WTC11 (cell line): Measurements from ENCODE around the gene CPSF2. TPM values are rescaled to one million over a fixed set of nuclear protein-coding genes. Genes with fewer than 3 reads are reported as not detected.

Experiments used
- ATAC-seq: fragments of 200-7000 bp; cut with Tn5 transposase; 2 replicates; pipeline ENCODE4 v1.10.0; 2021; ENCODE audit warnings: mild to moderate bottlenecking, moderate library complexity
- CTCF ChIA-PET: fragments of 300-600 bp; sonication (Branson Sonifier 250); formaldehyde crosslinking; loops from one replicate; lab custom pipeline; 2021; ENCODE audit warnings: antibody characterized with exemption; lab: Charles Lee
- POLR2A ChIA-PET: fragments of 350-600 bp; sonication (Branson Sonifier 250); formaldehyde crosslinking; loops from one replicate; lab custom pipeline; 2021; ENCODE audit warnings: antibody characterized with exemption; lab: Charles Lee
- DNase-seq: peaks from one replicate; pipeline ENCODE4 v3.0.0; 2021; ENCODE audit warnings: low spot score
- H3K27ac Mint-ChIP-seq: 2 replicates; pipeline ENCODE4 v1.8.0; 2021; ENCODE audit warnings: mixed read lengths
- H3K27me3 Mint-ChIP-seq: 2 replicates; pipeline ENCODE4 v1.8.0; 2021; ENCODE audit warnings: low read depth, mild to moderate bottlenecking, moderate library complexity, mixed read lengths
- H3K36me3 Mint-ChIP-seq: 2 replicates; pipeline ENCODE4 v1.8.0; 2021; ENCODE audit warnings: mixed read lengths
- H3K4me1 Mint-ChIP-seq: 2 replicates; pipeline ENCODE4 v1.8.0; 2022; ENCODE audit warnings: mixed read lengths
- H3K4me3 Mint-ChIP-seq: 2 replicates; pipeline ENCODE4 v1.8.0; 2021; ENCODE audit warnings: mild to moderate bottlenecking, moderate library complexity, mixed read lengths
- H3K9me3 Mint-ChIP-seq: 2 replicates; pipeline ENCODE4 v1.8.0; 2021; ENCODE audit warnings: mixed read lengths
- ATF3 ChIP-seq: sonication (generic); formaldehyde crosslinking; conservative IDR thresholded peaks from 2 replicates; pipeline ENCODE4 v1.8.1; 2022; ENCODE audit warnings: mild to moderate bottlenecking, missing genetic modification reagents
- E2F1 ChIP-seq: sonication (generic); formaldehyde crosslinking; IDR thresholded peaks from 2 replicates; pipeline ENCODE4 v1.8.0; 2022; ENCODE audit warnings: mild to moderate bottlenecking, missing genetic modification reagents
- ELF4 ChIP-seq: sonication (generic); formaldehyde crosslinking; IDR thresholded peaks from 2 replicates; pipeline ENCODE4 v1.8.1; 2022; ENCODE audit warnings: low read depth, mild to moderate bottlenecking, moderate library complexity, missing genetic modification reagents
- ESRRA ChIP-seq: sonication (generic); formaldehyde crosslinking; IDR thresholded peaks from 2 replicates; pipeline ENCODE4 v1.8.1; 2022; ENCODE audit warnings: mild to moderate bottlenecking, missing genetic modification reagents, borderline replicate concordance
- GABPB1 ChIP-seq: sonication (generic); formaldehyde crosslinking; IDR thresholded peaks from 2 replicates; pipeline ENCODE4 v1.8.1; 2023; ENCODE audit warnings: mild to moderate bottlenecking, missing genetic modification reagents
- NFATC4 ChIP-seq: fragments of 250-450 bp; sonication (Bioruptor Pico); IDR thresholded peaks from 2 replicates; pipeline ENCODE4 v1.9.0; 2021; ENCODE audit warnings: mild to moderate bottlenecking
- NFE2L1 ChIP-seq: sonication (generic); formaldehyde crosslinking; IDR thresholded peaks from 2 replicates; pipeline ENCODE4 v1.8.1; 2023; ENCODE audit warnings: missing genetic modification reagents
- NR2C2 ChIP-seq: sonication (generic); formaldehyde crosslinking; IDR thresholded peaks from 2 replicates; pipeline ENCODE4 v1.8.0; 2022; ENCODE audit warnings: mild to moderate bottlenecking, missing genetic modification reagents
- NR3C1 ChIP-seq: sonication (generic); formaldehyde crosslinking; conservative IDR thresholded peaks from 2 replicates; pipeline ENCODE4 v1.8.1; 2023; ENCODE audit warnings: low read depth, mild to moderate bottlenecking, missing genetic modification reagents
- RELA ChIP-seq: sonication (generic); formaldehyde crosslinking; IDR thresholded peaks from 2 replicates; pipeline ENCODE4 v1.8.1; 2022; ENCODE audit warnings: missing genetic modification reagents, mild to moderate bottlenecking, borderline replicate concordance
- SP1 ChIP-seq: sonication (generic); formaldehyde crosslinking; conservative IDR thresholded peaks from 2 replicates; pipeline ENCODE4 v1.8.1; 2022; ENCODE audit warnings: missing genetic modification reagents
- TP53 ChIP-seq: sonication (generic); formaldehyde crosslinking; IDR thresholded peaks from 2 replicates; pipeline ENCODE4 v1.8.1; 2023; ENCODE audit warnings: mild to moderate bottlenecking, missing genetic modification reagents
- ZNF121 ChIP-seq: sonication (generic); formaldehyde crosslinking; IDR thresholded peaks from 2 replicates; pipeline ENCODE4 v1.8.0; 2023; ENCODE audit warnings: missing genetic modification reagents
- ZNF138 ChIP-seq: sonication (generic); formaldehyde crosslinking; conservative IDR thresholded peaks from 2 replicates; pipeline ENCODE4 v1.8.1; 2022; ENCODE audit warnings: mild to moderate bottlenecking, moderate library complexity, missing genetic modification reagents
- ZNF219 ChIP-seq: sonication (generic); formaldehyde crosslinking; IDR thresholded peaks from 2 replicates; pipeline ENCODE4 v1.8.0; 2023; ENCODE audit warnings: missing genetic modification reagents, mild to moderate bottlenecking, borderline replicate concordance
- ZSCAN18 ChIP-seq: fragments of 250-450 bp; sonication (Bioruptor Pico); IDR thresholded peaks from 2 replicates; pipeline ENCODE4 v2.1.2; 2022; ENCODE audit warnings: mild to moderate bottlenecking, moderate library complexity
- total RNA-seq: library from RNA; stranded (reverse); gene quantifications from 3 replicates; pipeline ENCODE4 v1.2.3, GENCODE V29; 2021
- TF ChIP-seq, protein P1 (sequence below): sonication (generic); formaldehyde crosslinking; IDR thresholded peaks from 2 replicates; pipeline ENCODE4 v1.8.0; 2022; ENCODE audit warnings: mild to moderate bottlenecking, missing genetic modification reagents
- TF ChIP-seq, protein P2 (sequence below): sonication (generic); formaldehyde crosslinking; IDR thresholded peaks from 2 replicates; pipeline ENCODE4 v1.8.1; 2022; ENCODE audit warnings: mild to moderate bottlenecking, moderate library complexity, missing genetic modification reagents
- TF ChIP-seq, protein P3 (sequence below): fragments of 250-450 bp; sonication (Bioruptor Pico); IDR thresholded peaks from 2 replicates; pipeline ENCODE4 v1.9.0; 2021; ENCODE audit warnings: mild to moderate bottlenecking
- TF ChIP-seq, protein P4 (sequence below): sonication (generic); formaldehyde crosslinking; conservative IDR thresholded peaks from 2 replicates; pipeline ENCODE4 v1.8.1; 2023; ENCODE audit warnings: mild to moderate bottlenecking, low read depth, missing genetic modification reagents, moderate library complexity
- TF ChIP-seq, protein P5 (sequence below): sonication (generic); formaldehyde crosslinking; IDR thresholded peaks from 2 replicates; pipeline ENCODE4 v1.8.0; 2023; ENCODE audit warnings: missing genetic modification reagents

Gene CPSF2
- total RNA-seq, 1 experiment from 2014 or later: 109 TPM

- TF ChIP-seq, protein P1, sequence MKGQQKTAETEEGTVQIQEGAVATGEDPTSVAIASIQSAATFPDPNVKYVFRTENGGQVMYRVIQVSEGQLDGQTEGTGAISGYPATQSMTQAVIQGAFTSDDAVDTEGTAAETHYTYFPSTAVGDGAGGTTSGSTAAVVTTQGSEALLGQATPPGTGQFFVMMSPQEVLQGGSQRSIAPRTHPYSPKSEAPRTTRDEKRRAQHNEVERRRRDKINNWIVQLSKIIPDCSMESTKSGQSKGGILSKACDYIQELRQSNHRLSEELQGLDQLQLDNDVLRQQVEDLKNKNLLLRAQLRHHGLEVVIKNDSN (CRISPR knock-in tag): no peak
- TF ChIP-seq NFE2L1 (CRISPR knock-in tag) (no peak), TP53 (CRISPR knock-in tag) (no peak), ELF4 (no peak)
These were observed 78.0 kb downstream of the CPSF2 start (continued) for GRCh38 chr14:92199763-92200162.

DNA sequence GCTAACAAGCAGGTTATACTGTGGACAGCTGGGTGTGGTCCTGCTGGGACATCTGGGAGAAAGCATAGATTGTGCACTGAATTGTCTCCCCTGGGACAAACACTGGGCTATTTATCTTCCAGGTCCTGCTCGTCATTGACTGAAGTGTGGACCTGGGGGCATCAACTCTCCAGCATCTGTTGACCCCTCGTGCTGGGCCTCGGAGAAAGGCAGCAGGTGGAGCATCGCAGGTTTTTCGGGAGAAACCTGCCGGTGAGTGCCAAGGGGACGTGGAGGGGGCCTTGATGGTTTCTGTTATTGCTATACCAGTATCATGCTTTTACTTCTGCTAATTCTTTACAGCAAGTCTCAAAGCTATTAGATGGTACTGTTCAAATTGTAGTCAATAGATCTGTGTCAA lies 81.3 kb downstream of the CPSF2 start:
- Mint-ChIP-seq H3K4me1 (peaks cover 24% of the 10 kb centered on the region), H3K4me3 (no peak overlapping the region), H3K9me3 (peaks cover 4% of the 10 kb centered on the region), H3K27ac (no peak overlapping the region), H3K36me3 (no peaks in the 10 kb centered on the region), H3K27me3 (no peaks in the 10 kb centered on the region; the same call in 1 of the 2 replicates)
- CTCF ChIA-PET: no interaction called here
- no peak for DNase-seq
- TF ChIP-seq ZNF121 (CRISPR knock-in tag) (no peak), ZNF138 (CRISPR knock-in tag) (no peak), RELA (CRISPR knock-in tag) (no peak), ESRRA (CRISPR knock-in tag) (no peak), NR3C1 (CRISPR knock-in tag) (no peak), ZSCAN18 (CRISPR knock-in tag) (no peak), GABPB1 (CRISPR knock-in tag) (no peak), NFATC4 (CRISPR knock-in tag) (no peak), E2F1 (CRISPR knock-in tag) (no peak)
- TF ChIP-seq, protein P2, sequence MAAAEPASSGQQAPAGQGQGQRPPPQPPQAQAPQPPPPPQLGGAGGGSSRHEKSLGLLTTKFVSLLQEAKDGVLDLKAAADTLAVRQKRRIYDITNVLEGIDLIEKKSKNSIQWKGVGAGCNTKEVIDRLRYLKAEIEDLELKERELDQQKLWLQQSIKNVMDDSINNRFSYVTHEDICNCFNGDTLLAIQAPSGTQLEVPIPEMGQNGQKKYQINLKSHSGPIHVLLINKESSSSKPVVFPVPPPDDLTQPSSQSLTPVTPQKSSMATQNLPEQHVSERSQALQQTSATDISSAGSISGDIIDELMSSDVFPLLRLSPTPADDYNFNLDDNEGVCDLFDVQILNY (CRISPR knock-in tag): no peak
- TF ChIP-seq, protein P3, sequence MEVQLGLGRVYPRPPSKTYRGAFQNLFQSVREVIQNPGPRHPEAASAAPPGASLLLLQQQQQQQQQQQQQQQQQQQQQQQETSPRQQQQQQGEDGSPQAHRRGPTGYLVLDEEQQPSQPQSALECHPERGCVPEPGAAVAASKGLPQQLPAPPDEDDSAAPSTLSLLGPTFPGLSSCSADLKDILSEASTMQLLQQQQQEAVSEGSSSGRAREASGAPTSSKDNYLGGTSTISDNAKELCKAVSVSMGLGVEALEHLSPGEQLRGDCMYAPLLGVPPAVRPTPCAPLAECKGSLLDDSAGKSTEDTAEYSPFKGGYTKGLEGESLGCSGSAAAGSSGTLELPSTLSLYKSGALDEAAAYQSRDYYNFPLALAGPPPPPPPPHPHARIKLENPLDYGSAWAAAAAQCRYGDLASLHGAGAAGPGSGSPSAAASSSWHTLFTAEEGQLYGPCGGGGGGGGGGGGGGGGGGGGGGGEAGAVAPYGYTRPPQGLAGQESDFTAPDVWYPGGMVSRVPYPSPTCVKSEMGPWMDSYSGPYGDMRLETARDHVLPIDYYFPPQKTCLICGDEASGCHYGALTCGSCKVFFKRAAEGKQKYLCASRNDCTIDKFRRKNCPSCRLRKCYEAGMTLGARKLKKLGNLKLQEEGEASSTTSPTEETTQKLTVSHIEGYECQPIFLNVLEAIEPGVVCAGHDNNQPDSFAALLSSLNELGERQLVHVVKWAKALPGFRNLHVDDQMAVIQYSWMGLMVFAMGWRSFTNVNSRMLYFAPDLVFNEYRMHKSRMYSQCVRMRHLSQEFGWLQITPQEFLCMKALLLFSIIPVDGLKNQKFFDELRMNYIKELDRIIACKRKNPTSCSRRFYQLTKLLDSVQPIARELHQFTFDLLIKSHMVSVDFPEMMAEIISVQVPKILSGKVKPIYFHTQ (CRISPR knock-in tag): no peak
- POLR2A ChIA-PET: no interaction called here
- no peak for ATAC-seq

DNA sequence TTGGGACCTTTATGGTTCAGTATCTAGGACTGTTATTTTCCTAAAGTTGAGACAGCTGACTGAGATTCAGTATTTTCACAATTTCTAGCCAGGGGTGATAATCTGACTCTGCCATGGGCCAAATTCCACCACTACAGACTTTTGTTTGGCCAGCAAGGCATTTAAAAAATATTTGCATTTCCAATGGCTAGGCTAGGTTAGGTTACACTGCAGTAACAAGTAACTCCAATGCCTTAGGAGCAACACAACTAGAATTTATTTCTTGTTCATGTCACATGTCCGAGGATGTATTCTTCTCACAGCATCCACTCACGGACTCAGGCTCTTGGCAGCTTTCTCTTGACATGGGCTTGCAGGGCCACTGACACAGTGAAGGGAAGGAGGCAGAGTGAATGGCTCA lies 83.0 kb downstream of the CPSF2 start:
- Mint-ChIP-seq H3K4me3 (no peak overlapping the region), H3K27me3 (no peaks in the 10 kb centered on the region), H3K9me3 (peaks cover 4% of the 10 kb centered on the region), H3K27ac (no peak overlapping the region), H3K4me1 (peaks cover 15% of the 10 kb centered on the region), H3K36me3 (no peaks in the 10 kb centered on the region)
- DNase-seq (no peak), ATAC-seq (no peak)
- ChIA-PET POLR2A (no interaction called here), CTCF (no interaction called here)
- TF ChIP-seq ZSCAN18 (CRISPR knock-in tag) (no peak), ZNF219 (CRISPR knock-in tag) (no peak), NR2C2 (CRISPR knock-in tag) (no peak), ATF3 (CRISPR knock-in tag) (no peak), TP53 (CRISPR knock-in tag) (no peak), SP1 (CRISPR knock-in tag) (no peak)
- TF ChIP-seq, protein P1 (CRISPR knock-in tag): no peak
- TF ChIP-seq, protein P4, sequence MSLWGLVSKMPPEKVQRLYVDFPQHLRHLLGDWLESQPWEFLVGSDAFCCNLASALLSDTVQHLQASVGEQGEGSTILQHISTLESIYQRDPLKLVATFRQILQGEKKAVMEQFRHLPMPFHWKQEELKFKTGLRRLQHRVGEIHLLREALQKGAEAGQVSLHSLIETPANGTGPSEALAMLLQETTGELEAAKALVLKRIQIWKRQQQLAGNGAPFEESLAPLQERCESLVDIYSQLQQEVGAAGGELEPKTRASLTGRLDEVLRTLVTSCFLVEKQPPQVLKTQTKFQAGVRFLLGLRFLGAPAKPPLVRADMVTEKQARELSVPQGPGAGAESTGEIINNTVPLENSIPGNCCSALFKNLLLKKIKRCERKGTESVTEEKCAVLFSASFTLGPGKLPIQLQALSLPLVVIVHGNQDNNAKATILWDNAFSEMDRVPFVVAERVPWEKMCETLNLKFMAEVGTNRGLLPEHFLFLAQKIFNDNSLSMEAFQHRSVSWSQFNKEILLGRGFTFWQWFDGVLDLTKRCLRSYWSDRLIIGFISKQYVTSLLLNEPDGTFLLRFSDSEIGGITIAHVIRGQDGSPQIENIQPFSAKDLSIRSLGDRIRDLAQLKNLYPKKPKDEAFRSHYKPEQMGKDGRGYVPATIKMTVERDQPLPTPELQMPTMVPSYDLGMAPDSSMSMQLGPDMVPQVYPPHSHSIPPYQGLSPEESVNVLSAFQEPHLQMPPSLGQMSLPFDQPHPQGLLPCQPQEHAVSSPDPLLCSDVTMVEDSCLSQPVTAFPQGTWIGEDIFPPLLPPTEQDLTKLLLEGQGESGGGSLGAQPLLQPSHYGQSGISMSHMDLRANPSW (CRISPR knock-in tag): no peak
- TF ChIP-seq, protein P5, sequence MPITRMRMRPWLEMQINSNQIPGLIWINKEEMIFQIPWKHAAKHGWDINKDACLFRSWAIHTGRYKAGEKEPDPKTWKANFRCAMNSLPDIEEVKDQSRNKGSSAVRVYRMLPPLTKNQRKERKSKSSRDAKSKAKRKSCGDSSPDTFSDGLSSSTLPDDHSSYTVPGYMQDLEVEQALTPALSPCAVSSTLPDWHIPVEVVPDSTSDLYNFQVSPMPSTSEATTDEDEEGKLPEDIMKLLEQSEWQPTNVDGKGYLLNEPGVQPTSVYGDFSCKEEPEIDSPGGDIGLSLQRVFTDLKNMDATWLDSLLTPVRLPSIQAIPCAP: no peak
